Ovary (tissue), 9 donors: ENCODE results near the gene SMCO4. TPM values are rescaled to one million over a fixed set of nuclear protein-coding genes. Genes with fewer than 3 reads are reported as not detected.

Source experiments
- DNase-seq, 5 donors: peaks; one replicate each; pipeline ENCODE4 v3.0.0-alpha.2; 2019 to 2020
- H3K27ac ChIP-seq, 2 donors: fragments of 200-600 bp; one replicate each; pipeline versions ENCODE4 v1.5.1 to v1.8.0; 2019 to 2022
- H3K27me3 ChIP-seq: fragments of 200-600 bp; one replicate; pipeline ENCODE4 v1.8.0; 2022
- H3K36me3 ChIP-seq: fragments of 200-600 bp; sonication (generic); one replicate; pipeline ENCODE4 v1.5.1; 2019
- H3K4me1 ChIP-seq: one replicate; pipeline ENCODE4 v1.8.1; 2013; ENCODE audit warnings: mild to moderate bottlenecking, moderate library complexity; ENCODE audit not compliant: insufficient read depth
- H3K4me3 ChIP-seq: fragments of 200-600 bp; sonication (generic); one replicate; pipeline ENCODE4 v1.5.1; 2017
- H3K9me3 ChIP-seq, 2 donors: fragments of 200-600 bp in 1 of 2; sonication (generic) in 1 of 2; one replicate each; pipeline versions ENCODE4 v1.5.1 to v1.8.1; 2013 to 2019; ENCODE audit warnings: mild to moderate bottlenecking in 1 of 2, moderate library complexity in 1 of 2
- EP300 ChIP-seq: sonication (generic); formaldehyde crosslinking; IDR thresholded peaks from one replicate; pipeline ENCODE4 v1.6.1; 2017; ENCODE audit warnings: antibody characterized with exemption
- POLR2A ChIP-seq: fragments of 450-650 bp; IDR thresholded peaks from one replicate; pipeline ENCODE4 v1.6.1; 2017; ENCODE audit warnings: antibody characterized with exemption, mild to moderate bottlenecking, moderate library complexity
- WGBS, 3 donors: extraction: QIAGEN DNeasy Blood & Tissue Kit in 1 of 3; methylation state at CpG; one replicate each; pipeline versions ENCODE4 v1.1.5 to v1.1.7; 2013 to 2017; 5-methylcytosine and 5-hydroxymethylcytosine counted together
- intact Hi-C, 4 donors: fragments of 100-400 bp; cut with DNase I; formaldehyde crosslinking; loops; one replicate each; pipeline versions ENCODE4 v1.11.0 to v1.15.1; 2022 to 2023
- polyA plus RNA-seq, 2 donors: library from polyadenylated mRNA; stranded (reverse); fragments of 200-250 nt in 1 of 2; fragments of 350-450 nt in 1 of 2; fragmentation: Illumina TruSeq in 1 of 2; extraction: RNeasy Lipid Tissue Mini Kit (QIAGEN cat#74804) in 1 of 2; gene quantifications; one replicate each; pipeline ENCODE4 v1.2.3, GENCODE V29; 2013 to 2014
- total RNA-seq, 7 donors: library from RNA; depleted of rRNA in 2 of 7; stranded (reverse); fragments of >200 nt in 2 of 7; fragmentation: NEBNext Ultra II Directional in 3 of 7; extraction: Animal tissue kit (Norgen Biotek cat#: 25700) in 3 of 7; gene quantifications; one replicate each; pipeline versions ENCODE4 v1.1.0 to v1.2.4, GENCODE V29; 2016 to 2023
- TF ChIP-seq, protein P1 (sequence below), 3 donors: fragments of 450-650 bp in 2 of 3; fragments of 200-600 bp in 1 of 3; IDR thresholded peaks; one replicate each; pipeline versions ENCODE4 v1.5.1 to v1.8.0; 2016 to 2022; ENCODE audit warnings: antibody characterized with exemption in 3 of 3, mild to moderate bottlenecking in 1 of 3
- donor health status: DM: no; HTN: no; CAD: no; lungs with moderate emphysema.
- donor health status: DM: no; HTN: no; CAD: no.
- donor health status: Bipolar disorder and iron deficiency.
- donor health status: DM: yes; HTN: yes; CAD: no.
- donor health status: DM: no; HTN: no; CAD: no.
- donor health status: DM: yes; HTN: yes; CAD: no.

Gene SMCO4
- total and polyA plus RNA-seq, 9 donors: 10.8 to 52.7 (median 20.2) TPM

DNA sequence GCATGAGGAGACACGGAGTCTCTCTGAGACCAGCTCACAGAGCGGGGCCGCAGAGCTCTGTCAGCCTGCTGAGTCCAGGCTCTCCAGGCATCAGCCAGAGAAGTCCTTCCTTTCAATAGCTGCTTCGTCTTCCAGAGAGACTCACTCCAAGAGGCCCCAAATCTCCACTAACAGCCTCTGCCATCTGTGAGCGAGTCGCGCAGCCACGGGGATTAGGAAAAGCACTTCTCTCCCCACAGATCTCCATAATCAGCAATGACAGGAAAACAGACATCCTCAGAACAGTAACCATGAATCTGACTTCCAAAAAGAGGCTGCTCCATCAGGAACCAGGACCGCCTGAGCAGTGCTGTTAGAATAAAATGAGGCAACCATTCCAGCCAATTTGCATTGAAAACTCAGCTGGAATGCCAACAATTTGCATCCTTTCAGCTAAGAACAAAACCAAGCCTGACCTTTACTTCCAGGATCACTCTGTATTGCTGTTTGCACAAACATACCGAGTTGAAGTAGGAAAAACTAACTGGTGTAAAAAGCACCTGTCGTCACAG lies 65.4 kb downstream of the SMCO4 start:
- H3K36me3 ChIP-seq: no peaks in the 10 kb centered on the region
- no peaks in the 10 kb centered on the region for H3K27me3 ChIP-seq
- intact Hi-C loops: no loop called here
- TF ChIP-seq POLR2A: no peak
- TF ChIP-seq, protein P1, sequence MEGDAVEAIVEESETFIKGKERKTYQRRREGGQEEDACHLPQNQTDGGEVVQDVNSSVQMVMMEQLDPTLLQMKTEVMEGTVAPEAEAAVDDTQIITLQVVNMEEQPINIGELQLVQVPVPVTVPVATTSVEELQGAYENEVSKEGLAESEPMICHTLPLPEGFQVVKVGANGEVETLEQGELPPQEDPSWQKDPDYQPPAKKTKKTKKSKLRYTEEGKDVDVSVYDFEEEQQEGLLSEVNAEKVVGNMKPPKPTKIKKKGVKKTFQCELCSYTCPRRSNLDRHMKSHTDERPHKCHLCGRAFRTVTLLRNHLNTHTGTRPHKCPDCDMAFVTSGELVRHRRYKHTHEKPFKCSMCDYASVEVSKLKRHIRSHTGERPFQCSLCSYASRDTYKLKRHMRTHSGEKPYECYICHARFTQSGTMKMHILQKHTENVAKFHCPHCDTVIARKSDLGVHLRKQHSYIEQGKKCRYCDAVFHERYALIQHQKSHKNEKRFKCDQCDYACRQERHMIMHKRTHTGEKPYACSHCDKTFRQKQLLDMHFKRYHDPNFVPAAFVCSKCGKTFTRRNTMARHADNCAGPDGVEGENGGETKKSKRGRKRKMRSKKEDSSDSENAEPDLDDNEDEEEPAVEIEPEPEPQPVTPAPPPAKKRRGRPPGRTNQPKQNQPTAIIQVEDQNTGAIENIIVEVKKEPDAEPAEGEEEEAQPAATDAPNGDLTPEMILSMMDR (IDR thresholded peaks at IDR 0.05): no peak
- TF ChIP-seq EP300: no peak
- no peak overlapping the region for H3K27ac ChIP-seq
- no peaks in the 10 kb centered on the region for H3K9me3 ChIP-seq
- DNase-seq: no peak
- H3K4me3 ChIP-seq: no peak overlapping the region
- WGBS, 3 donors: 79 to 83% (median 81%) methylated on average over 11 of the region's 11 CpGs
- no peaks in the 10 kb centered on the region for H3K4me1 ChIP-seq

DNA sequence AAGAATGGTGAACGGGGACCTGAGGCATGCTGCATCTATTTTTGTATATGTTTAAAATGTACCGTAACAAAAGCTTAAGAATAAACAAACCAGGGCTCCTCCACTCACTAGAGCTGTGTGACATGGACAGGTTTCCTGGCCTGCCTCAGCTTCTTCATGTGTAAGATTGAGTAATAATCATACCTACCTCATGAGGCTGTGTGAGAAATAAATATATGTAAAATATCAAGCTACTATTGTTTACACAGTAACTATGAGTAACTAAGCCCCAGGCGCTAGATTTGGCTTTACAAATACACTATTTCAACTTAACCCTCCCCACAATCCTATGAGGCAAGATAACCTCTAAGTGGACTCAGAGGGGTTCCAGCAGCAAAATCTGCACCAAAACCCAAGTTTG lies 66.4 kb downstream of the SMCO4 start:
- Histone ChIP-seq H3K9me3 (no peaks in the 10 kb centered on the region), H3K4me1 (no peaks in the 10 kb centered on the region), H3K27ac (no peak overlapping the region), H3K27me3 (no peaks in the 10 kb centered on the region), H3K4me3 (no peak overlapping the region), H3K36me3 (no peaks in the 10 kb centered on the region)
- 73 to 84% (median 80%) methylated on average over 3 of the region's 3 CpGs for WGBS, 3 donors
- TF ChIP-seq POLR2A: no peak
- TF ChIP-seq, protein P1 (IDR thresholded peaks at IDR 0.05): no peak
- intact Hi-C loops: no loop called here
- no peak for DNase-seq

DNA sequence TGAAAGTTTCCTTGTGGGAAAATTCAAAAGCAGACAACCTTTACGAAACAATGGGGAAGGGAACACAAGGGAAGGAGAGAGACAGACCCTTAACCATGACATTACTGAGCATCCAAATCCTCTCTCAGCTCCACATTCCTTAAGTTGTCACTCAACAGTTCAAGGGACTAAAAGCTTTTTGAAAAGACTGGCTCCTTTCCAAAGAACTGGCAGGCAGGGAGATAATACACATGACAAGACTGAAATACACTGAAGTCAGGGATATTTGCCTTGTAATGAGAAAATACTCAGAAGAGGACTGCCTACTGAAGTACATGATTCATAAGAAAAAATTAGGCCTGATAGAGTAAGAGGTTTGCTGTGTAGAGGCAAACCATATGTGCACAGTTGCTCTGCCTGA lies 69.1 kb downstream of the SMCO4 start:
- no peaks in the 10 kb centered on the region for H3K9me3 ChIP-seq
- no peaks in the 10 kb centered on the region for H3K36me3 ChIP-seq
- H3K27me3 ChIP-seq: no peaks in the 10 kb centered on the region
- no peak for TF ChIP-seq EP300
- TF ChIP-seq, protein P1 (IDR thresholded peaks at IDR 0.05): no peak
- TF ChIP-seq POLR2A: no peak
- H3K27ac ChIP-seq: no peak overlapping the region
- no peak overlapping the region for H3K4me3 ChIP-seq
- 97 to 100% (median 98%) methylated on average over 1 of the region's 1 CpG for WGBS, 3 donors
- DNase-seq: no peak
- intact Hi-C loops: no loop called here
- H3K4me1 ChIP-seq: no peaks in the 10 kb centered on the region

DNA sequence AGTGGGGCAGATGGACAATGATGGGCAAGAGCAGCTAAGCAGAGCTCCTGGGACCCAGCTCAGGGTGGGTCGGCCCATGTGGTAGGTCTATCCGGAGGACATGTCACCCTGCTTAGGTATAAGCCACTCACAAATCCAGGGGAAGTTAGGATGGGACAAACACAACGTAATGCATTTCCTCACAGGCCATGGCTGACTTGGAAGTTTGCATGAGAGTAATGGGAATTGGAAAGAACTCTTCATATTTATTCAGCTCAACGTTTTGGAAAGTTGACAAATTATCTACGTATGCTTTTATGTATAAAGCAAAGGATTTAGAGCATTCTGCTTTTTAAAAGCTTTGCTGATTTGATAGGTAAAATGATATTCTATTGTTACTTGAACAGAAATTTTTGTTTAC lies 74.9 kb downstream of the SMCO4 start:
- no peak overlapping the region for H3K4me3 ChIP-seq
- H3K4me1 ChIP-seq: no peaks in the 10 kb centered on the region
- H3K36me3 ChIP-seq: no peaks in the 10 kb centered on the region
- H3K27ac ChIP-seq: no peak overlapping the region
- no peaks in the 10 kb centered on the region for H3K27me3 ChIP-seq
- WGBS, 3 donors: 50 to 67% (median 65%) methylated on average over 5 of the region's 5 CpGs
- TF ChIP-seq, protein P1 (IDR thresholded peaks at IDR 0.05): no peak
- no peak for TF ChIP-seq POLR2A
- no peak for TF ChIP-seq EP300
- intact Hi-C loops: no loop called here
- no peak for DNase-seq
- no peaks in the 10 kb centered on the region for H3K9me3 ChIP-seq
